SK-N-SH (cell line): ENCODE data around the gene SASH1. TPM values are rescaled to one million over a fixed set of nuclear protein-coding genes. Genes with fewer than 3 reads are reported as not detected.

Source experiments
- CTCF ChIA-PET: fragments of 300-600, 350-600 bp; formaldehyde crosslinking; extraction: SDS; loops from one replicate; lab custom pipeline; 2021; lab: Yijun Ruan, JAX
- POLR2A ChIA-PET: fragments of 350-600 bp; sonication (Branson Sonifier 250); formaldehyde crosslinking; extraction: SDS; loops from one replicate; lab custom pipeline; 2020; ENCODE audit warnings: antibody characterized with exemption, inconsistent platforms; lab: Yijun Ruan, JAX
- DNase-seq: peaks from one replicate; pipeline ENCODE4 v3.0.0; 2012
- H2AFZ ChIP-seq: fragments of 200-600 bp; sonication (generic); 2 replicates; pipeline ENCODE4 v1.8.1; 2016; ENCODE audit warnings: antibody characterized with exemption, mild to moderate bottlenecking, low read depth
- H3F3A ChIP-seq: fragments of 200-600 bp; sonication (generic); replicated peaks from 2 replicates; pipeline ENCODE3; 2016; ENCODE audit warnings: antibody characterized with exemption, mild to moderate bottlenecking; ENCODE audit not compliant: insufficient read depth
- H3K27ac ChIP-seq, 2 experiments: fragments of 200-500 bp in 1 of 2; fragments of 200-600 bp in 1 of 2; sonication (Bioruptor generic) in 1 of 2; sonication (generic), shearing (Covaris generic) in 1 of 2; 2 replicates each; pipeline versions ENCODE4 v1.5.1 to v1.6.1; 2014 to 2016; ENCODE audit warnings: low read depth in 2 of 2, inconsistent platforms in 1 of 2, low read length in 1 of 2, mild to moderate bottlenecking in 1 of 2, mixed read lengths in 1 of 2
- H3K27me3 ChIP-seq: fragments of 200-600 bp; sonication (generic), shearing (Covaris generic); 2 replicates; pipeline ENCODE4 v1.6.1; 2016; ENCODE audit warnings: mixed run types; ENCODE audit not compliant: insufficient read depth
- H3K36me3 ChIP-seq, 2 experiments: fragments of 200-500 bp in 1 of 2; fragments of 200-600 bp in 1 of 2; sonication (Bioruptor generic) in 1 of 2; sonication (generic) in 1 of 2; replicated peaks in 1 of 2; 2 replicates each; pipeline versions ENCODE3 to v1.5.1; 2014 to 2016; ENCODE audit warnings: low read length in 1 of 2, mild to moderate bottlenecking in 1 of 2; ENCODE audit not compliant: insufficient read depth in 2 of 2, control insufficient read depth in 1 of 2
- H3K4me1 ChIP-seq, 2 experiments: fragments of 200-500 bp in 1 of 2; fragments of 200-600 bp in 1 of 2; sonication (Bioruptor generic) in 1 of 2; sonication (generic), shearing (Covaris generic) in 1 of 2; 2 replicates each; pipeline versions ENCODE4 v1.5.1 to v1.6.1; 2014 to 2016; ENCODE audit warnings: low read depth in 1 of 2, low read length in 1 of 2, mixed run types in 1 of 2; ENCODE audit not compliant: insufficient read depth in 2 of 2, control insufficient read depth in 1 of 2
- H3K4me2 ChIP-seq: fragments of 200-600 bp; sonication (generic), shearing (Covaris generic); 2 replicates; pipeline ENCODE4 v1.6.1; 2017; ENCODE audit warnings: mixed run types
- H3K4me3 ChIP-seq, 2 experiments: fragments of 200-500 bp in 1 of 2; fragments of 200-600 bp in 1 of 2; sonication (Bioruptor generic) in 1 of 2; sonication (generic), shearing (Covaris generic) in 1 of 2; 2 replicates each; pipeline versions ENCODE4 v1.5.1 to v1.8.1; 2014 to 2016; ENCODE audit warnings: low read depth in 2 of 2, inconsistent platforms in 1 of 2, low read length in 1 of 2, mild to moderate bottlenecking in 1 of 2, mixed read lengths in 1 of 2, moderate library complexity in 1 of 2
- H3K79me2 ChIP-seq: fragments of 200-600 bp; sonication (generic); 2 replicates; pipeline ENCODE4 v1.8.1; 2017; ENCODE audit warnings: mild to moderate bottlenecking; ENCODE audit not compliant: insufficient read depth
- H3K9ac ChIP-seq: fragments of 200-600 bp; sonication (generic); 2 replicates; pipeline ENCODE4 v1.6.1; 2017; ENCODE audit warnings: mixed run types
- H3K9me2 ChIP-seq: fragments of 200-600 bp; sonication (generic); 2 replicates; pipeline ENCODE4 v1.6.1; 2017; ENCODE audit warnings: mixed run types
- H3K9me3 ChIP-seq: fragments of 200-600 bp; sonication (generic); 2 replicates; pipeline ENCODE4 v1.6.1; 2017; ENCODE audit warnings: mixed run types, mild to moderate bottlenecking, moderate library complexity
- H4K20me1 ChIP-seq: fragments of 200-600 bp; sonication (generic); 2 replicates; pipeline ENCODE4 v1.6.1; 2017; ENCODE audit warnings: mild to moderate bottlenecking, mixed run types; ENCODE audit not compliant: insufficient read depth
- CTCF ChIP-seq: fragments of 200-600 bp; sonication (generic); IDR thresholded peaks from 2 replicates; pipeline ENCODE4 v1.6.1; 2017; ENCODE audit warnings: antibody characterized with exemption, mild to moderate bottlenecking, moderate library complexity
- ELF1 ChIP-seq: IDR thresholded peaks from 2 replicates; pipeline ENCODE4 v1.4.0; 2012
- FOSL2 ChIP-seq: IDR thresholded peaks from 2 replicates; pipeline ENCODE4 v1.4.0; 2012; ENCODE audit warnings: low read depth, mild to moderate bottlenecking, moderate library complexity, borderline replicate concordance
- FOXJ3 ChIP-seq: sonication (generic); formaldehyde crosslinking; IDR thresholded peaks from 2 replicates; pipeline ENCODE4 v1.5.1; 2020; ENCODE audit warnings: mild to moderate bottlenecking, missing genetic modification reagents
- FOXM1 ChIP-seq: IDR thresholded peaks from 2 replicates; pipeline ENCODE4 v1.4.0; 2012; ENCODE audit warnings: low read depth, mild to moderate bottlenecking
- GABPA ChIP-seq: IDR thresholded peaks from 2 replicates; pipeline ENCODE4 v1.4.0; 2012; ENCODE audit warnings: low read depth, mild to moderate bottlenecking
- MXI1 ChIP-seq: IDR thresholded peaks from 2 replicates; pipeline ENCODE4 v1.6.1; 2012; ENCODE audit warnings: mild to moderate bottlenecking, low read depth, low read length, improper control_type of control experiment
- NRF1 ChIP-seq: IDR thresholded peaks from 2 replicates; pipeline ENCODE4 v1.6.1; 2012; ENCODE audit warnings: low read depth, mild to moderate bottlenecking, low read length
- PBX3 ChIP-seq: IDR thresholded peaks from 2 replicates; pipeline ENCODE4; 2012
- RAD21 ChIP-seq: IDR thresholded peaks from 2 replicates; pipeline ENCODE4 v1.6.1; 2012; ENCODE audit warnings: mild to moderate bottlenecking, low read length
- RCOR1 ChIP-seq: fragments of 150-350 bp; IDR thresholded peaks from 2 replicates; pipeline ENCODE4 v1.6.1; 2017; ENCODE audit warnings: antibody characterized with exemption, low read length
- RFX5 ChIP-seq: IDR thresholded peaks from 2 replicates; pipeline ENCODE4 v1.6.1; 2012; ENCODE audit warnings: mild to moderate bottlenecking, improper control_type of control experiment, low read length
- RXRA ChIP-seq: IDR thresholded peaks from 2 replicates; pipeline ENCODE4 v1.4.0; 2012; ENCODE audit warnings: low read depth, mild to moderate bottlenecking, borderline replicate concordance
- SIN3A ChIP-seq: IDR thresholded peaks from 2 replicates; pipeline ENCODE4 v1.6.1; 2012; ENCODE audit warnings: low read depth, mild to moderate bottlenecking, low read length, moderate library complexity, borderline replicate concordance
- SMC3 ChIP-seq: IDR thresholded peaks from 2 replicates; pipeline ENCODE4 v1.6.1; 2012; ENCODE audit warnings: low read depth, low read length, improper control_type of control experiment
- TCF12 ChIP-seq: IDR thresholded peaks from 2 replicates; pipeline ENCODE4 v1.4.0; 2012
- USF1 ChIP-seq: IDR thresholded peaks from 2 replicates; pipeline ENCODE4 v1.4.0; 2012; ENCODE audit warnings: low read depth, borderline replicate concordance
- ZBTB33 ChIP-seq: IDR thresholded peaks from 2 replicates; pipeline ENCODE4 v1.4.0; 2012; ENCODE audit warnings: low read depth, borderline replicate concordance
- WGBS: methylation state at CpG from one replicate; pipeline ENCODE4 v1.1.6; 2017; ENCODE audit warnings: low lambda C conversion rate; 5-methylcytosine and 5-hydroxymethylcytosine counted together
- polyA plus RNA-seq, 3 experiments: library from polyadenylated mRNA; depleted of rRNA; stranded (reverse); fragments of >200 nt; gene quantifications; 2 replicates each; pipeline ENCODE4 v1.2.3, GENCODE V29; 2012

Gene SASH1
- polyA plus RNA-seq, 1 of the 3 experiments (the other 2 are of a cell fraction): 19.8 TPM

- Histone ChIP-seq H3K27ac (peak overlapping the region in 1 of 2 experiments; percentile 76; a peak in 2 of 4 replicates), H3K4me2 (no peak overlapping the region), H3K36me3 (no peaks in the 10 kb centered on the region), H3K27me3 (no peaks in the 10 kb centered on the region), H3K9ac (peak overlapping the region; percentile 34; the same call in 1 of the 2 replicates), H3K4me3 (no peak overlapping the region), H3K9me3 (no peaks in the 10 kb centered on the region), H3F3A (peaks cover 10% of the 10 kb centered on the region), H3K9me2 (no peaks in the 10 kb centered on the region), H3K79me2 (peaks cover 77% of the 10 kb centered on the region), H2AFZ (peak overlapping the region; percentile 70; the same call in 1 of the 2 replicates), H3K4me1 (peaks cover 0 to 6% of the 10 kb centered on the region in 2 experiments; a peak in 1 of 4 replicates), H4K20me1 (no peaks in the 10 kb centered on the region)
- ChIA-PET POLR2A (no interaction called here), CTCF (no interaction called here)
- TF ChIP-seq PBX3 (0 out of 2 replicates have a peak, but pooled peaks have one; percentile 18), TCF12 (peak; percentile 10; the same call in 1 of the 2 replicates), RFX5 (no peak), RCOR1 (no peak), GABPA (peak; percentile 14; the same call in 1 of the 2 replicates), FOSL2 (peak; percentile 9; the same call in 1 of the 2 replicates)
- WGBS: 41% methylated on average over 9 of the region's 9 CpGs
- no peak for DNase-seq
Measured at GRCh38 chr6:148382861-148383260, 40.2 kb downstream of the SASH1 start.

- H3K27me3 ChIP-seq: no peaks in the 10 kb centered on the region
- H4K20me1 ChIP-seq: 0 out of 2 replicates have a peak, but pooled peaks cover 3% of the 10 kb centered on the region
- H3K9me3 ChIP-seq: no peaks in the 10 kb centered on the region
- peaks cover 76% of the 10 kb centered on the region for H3K79me2 ChIP-seq
- peaks cover 0 to 6% of the 10 kb centered on the region in 2 experiments; a peak in 1 of 4 replicates for H3K4me1 ChIP-seq
- H3K4me2 ChIP-seq: peak overlapping the region; percentile 38; the same call in 1 of the 2 replicates
- peak overlapping the region; percentile 34; the same call in 1 of the 2 replicates for H3K9ac ChIP-seq
- H3K36me3 ChIP-seq: no peaks in the 10 kb centered on the region
- CTCF ChIA-PET: no interaction called here
- no peak for DNase-seq
- H3F3A ChIP-seq: peaks cover 10% of the 10 kb centered on the region
- 0 out of 2 replicates have a peak overlapping the region, but pooled peaks have one; percentile 70 for H2AFZ ChIP-seq
- no peak overlapping the region for H3K4me3 ChIP-seq
- TF ChIP-seq RFX5 (no peak), NRF1 (no peak), RXRA (no peak), ELF1 (no peak), ZBTB33 (no peak), FOSL2 (no peak), FOXM1 (no peak), GABPA (no peak), RAD21 (no peak), USF1 (no peak), SMC3 (no peak), MXI1 (no peak), TCF12 (no peak), FOXJ3 (CRISPR knock-in tag) (no peak), SIN3A (no peak), CTCF (no peak)
- POLR2A ChIA-PET: no interaction called here
- 60% methylated on average over 10 of the region's 10 CpGs for WGBS
- H3K9me2 ChIP-seq: no peaks in the 10 kb centered on the region
- peak overlapping the region in 1 of 2 experiments; percentile 76; a peak in 2 of 4 replicates for H3K27ac ChIP-seq
Measured at GRCh38 chr6:148383658-148384368, 41.2 kb downstream of the SASH1 start.
